Panc1 (cell line): ENCODE data around the gene MOB3C. TPM values are rescaled to one million over a fixed set of nuclear protein-coding genes. Genes with fewer than 3 reads are reported as not detected.

Experiments used
- ATAC-seq: fragments of 200-7000 bp; cut with Tn5 transposase; 2 replicates; pipeline ENCODE4 v1.9.1; 2020; ENCODE audit warnings: mild to moderate bottlenecking, moderate library complexity
- BruUV-seq: library from RNA; stranded (reverse); fragments of 400-500 nt; replicated peaks from 2 replicates; lab custom pipeline; 2021; lab: Mats Ljungman, UMichigan
- CTCF ChIA-PET: fragments of 300-600 bp; sonication (Branson Sonifier 250); formaldehyde crosslinking; loops from one replicate; lab custom pipeline; 2022; ENCODE audit warnings: antibody characterized with exemption; lab: Charles Lee
- POLR2A ChIA-PET: fragments of 300-600 bp; sonication (Branson Sonifier 250); formaldehyde crosslinking; loops from one replicate; lab custom pipeline; 2022; ENCODE audit warnings: antibody characterized with exemption; lab: Charles Lee
- DNase-seq: peaks from one replicate; pipeline ENCODE4 v3.0.0-alpha.2; 2010; ENCODE audit warnings: low read depth, low spot score
- H3K27ac ChIP-seq: 2 replicates; pipeline ENCODE4 v1.5.1; 2011; ENCODE audit warnings: mild to moderate bottlenecking, low read length, inconsistent platforms
- H3K27me3 ChIP-seq: fragments of 200-500 bp; sonication (Bioruptor generic); 2 replicates; pipeline ENCODE4 v1.6.0; 2014; ENCODE audit warnings: low read length, inconsistent platforms; ENCODE audit not compliant: control insufficient read depth, insufficient read depth
- H3K36me3 ChIP-seq: fragments of 200-500 bp; sonication (Bioruptor generic); 2 replicates; pipeline ENCODE4 v1.5.1; 2014; ENCODE audit warnings: inconsistent platforms, mild to moderate bottlenecking, low read length, moderate library complexity; ENCODE audit not compliant: control insufficient read depth, insufficient read depth
- H3K4me1 ChIP-seq: 2 replicates; pipeline ENCODE4 v1.5.1; 2011; ENCODE audit warnings: inconsistent platforms, mild to moderate bottlenecking, low read length, moderate library complexity; ENCODE audit not compliant: control insufficient read depth, insufficient read depth
- H3K4me3 ChIP-seq, 2 experiments: 2 replicates each; pipeline ENCODE4 v1.5.1; 2011 to 2012; ENCODE audit warnings: low read depth in 2 of 2, low read length in 2 of 2, mild to moderate bottlenecking in 2 of 2, inconsistent platforms in 1 of 2, moderate library complexity in 1 of 2
- H3K9me3 ChIP-seq: fragments of 200-500 bp; sonication (Bioruptor generic); 2 replicates; pipeline ENCODE4 v1.5.1; 2014; ENCODE audit warnings: low read depth, mild to moderate bottlenecking, inconsistent platforms, low read length, moderate library complexity; ENCODE audit not compliant: control insufficient read depth, insufficient read depth
- POLR2AphosphoS5 ChIP-seq: IDR thresholded peaks from 2 replicates; pipeline ENCODE4 v1.6.1; 2012; ENCODE audit warnings: mild to moderate bottlenecking, low read depth, low read length, moderate library complexity
- SIN3A ChIP-seq: IDR thresholded peaks from 2 replicates; pipeline ENCODE4 v1.6.1; 2012; ENCODE audit warnings: low read depth, mild to moderate bottlenecking, low read length, moderate library complexity, borderline replicate concordance; ENCODE audit not compliant: insufficient read depth
- TCF7L2 ChIP-seq: IDR thresholded peaks from 2 replicates; pipeline ENCODE4 v1.6.1; 2011; ENCODE audit warnings: mild to moderate bottlenecking, low read depth, low read length, inconsistent platforms
- in situ Hi-C: cut with HindIII; loops from 2 replicates; pipeline ENCODE4 v1.10.0; 2016; ENCODE audit warnings: low sequenced_read_pairs, low pct_unique_long_range_greater_than_20kb
- intact Hi-C: fragments of 100-400 bp; cut with micrococcal nuclease; formaldehyde crosslinking; loops from one replicate; pipeline ENCODE4 v1.10.0; 2022; ENCODE audit not compliant: unreplicated experiment
- total RNA-seq: library from RNA; stranded (reverse); gene quantifications from one replicate; pipeline ENCODE4 v1.2.1, GENCODE V29; 2021; ENCODE audit not compliant: unreplicated experiment
- TF ChIP-seq, protein P1 (sequence below), 2 experiments: IDR thresholded peaks; 2 replicates each; pipeline ENCODE4 v1.6.1; 2011 to 2012; ENCODE audit warnings: low read depth in 2 of 2, control low read depth in 1 of 2, low read length in 1 of 2, mild to moderate bottlenecking in 1 of 2, moderate library complexity in 1 of 2; ENCODE audit not compliant: insufficient read depth in 1 of 2
- TF ChIP-seq, protein P2 (sequence below): fragments of 450-650 bp; IDR thresholded peaks from 2 replicates; pipeline ENCODE4 v1.5.1; 2017; ENCODE audit warnings: mild to moderate bottlenecking

The MOB3C gene
- total RNA-seq, 1 experiment from 2014 or later: 10.5 TPM

DNA sequence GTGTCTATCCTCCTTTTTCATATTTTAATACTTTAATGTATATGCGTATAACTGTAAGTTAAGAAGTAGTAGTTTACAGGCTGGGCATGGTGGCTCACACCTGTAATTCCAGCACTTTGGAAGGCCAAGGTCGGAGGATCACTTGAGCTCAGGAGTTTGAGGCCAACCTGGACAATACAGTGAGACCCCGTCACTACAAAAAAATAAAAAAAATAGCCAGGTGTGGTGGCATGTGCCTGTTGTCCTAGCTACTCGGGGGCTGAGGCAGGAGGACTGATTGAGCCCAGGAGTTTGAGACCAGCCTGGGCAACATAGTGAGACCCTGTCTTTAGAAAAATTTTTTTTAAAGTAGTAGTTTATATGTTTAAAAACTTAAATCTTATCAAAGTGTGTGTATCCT, 29.2 kb upstream of the MOB3C start:
- POLR2A ChIA-PET: no interaction called here
- in situ Hi-C loops (no loop called here), intact Hi-C loops (no loop called here)
- TF ChIP-seq, protein P1, sequence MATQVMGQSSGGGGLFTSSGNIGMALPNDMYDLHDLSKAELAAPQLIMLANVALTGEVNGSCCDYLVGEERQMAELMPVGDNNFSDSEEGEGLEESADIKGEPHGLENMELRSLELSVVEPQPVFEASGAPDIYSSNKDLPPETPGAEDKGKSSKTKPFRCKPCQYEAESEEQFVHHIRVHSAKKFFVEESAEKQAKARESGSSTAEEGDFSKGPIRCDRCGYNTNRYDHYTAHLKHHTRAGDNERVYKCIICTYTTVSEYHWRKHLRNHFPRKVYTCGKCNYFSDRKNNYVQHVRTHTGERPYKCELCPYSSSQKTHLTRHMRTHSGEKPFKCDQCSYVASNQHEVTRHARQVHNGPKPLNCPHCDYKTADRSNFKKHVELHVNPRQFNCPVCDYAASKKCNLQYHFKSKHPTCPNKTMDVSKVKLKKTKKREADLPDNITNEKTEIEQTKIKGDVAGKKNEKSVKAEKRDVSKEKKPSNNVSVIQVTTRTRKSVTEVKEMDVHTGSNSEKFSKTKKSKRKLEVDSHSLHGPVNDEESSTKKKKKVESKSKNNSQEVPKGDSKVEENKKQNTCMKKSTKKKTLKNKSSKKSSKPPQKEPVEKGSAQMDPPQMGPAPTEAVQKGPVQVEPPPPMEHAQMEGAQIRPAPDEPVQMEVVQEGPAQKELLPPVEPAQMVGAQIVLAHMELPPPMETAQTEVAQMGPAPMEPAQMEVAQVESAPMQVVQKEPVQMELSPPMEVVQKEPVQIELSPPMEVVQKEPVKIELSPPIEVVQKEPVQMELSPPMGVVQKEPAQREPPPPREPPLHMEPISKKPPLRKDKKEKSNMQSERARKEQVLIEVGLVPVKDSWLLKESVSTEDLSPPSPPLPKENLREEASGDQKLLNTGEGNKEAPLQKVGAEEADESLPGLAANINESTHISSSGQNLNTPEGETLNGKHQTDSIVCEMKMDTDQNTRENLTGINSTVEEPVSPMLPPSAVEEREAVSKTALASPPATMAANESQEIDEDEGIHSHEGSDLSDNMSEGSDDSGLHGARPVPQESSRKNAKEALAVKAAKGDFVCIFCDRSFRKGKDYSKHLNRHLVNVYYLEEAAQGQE (IDR thresholded peaks at IDR 0.05; ENCODE audit: insufficient read depth in 1 of 2, low read depth in 2 of 2, low read length in 1 of 2): no peak
- TF ChIP-seq SIN3A: no peak
- TF ChIP-seq, protein P2, sequence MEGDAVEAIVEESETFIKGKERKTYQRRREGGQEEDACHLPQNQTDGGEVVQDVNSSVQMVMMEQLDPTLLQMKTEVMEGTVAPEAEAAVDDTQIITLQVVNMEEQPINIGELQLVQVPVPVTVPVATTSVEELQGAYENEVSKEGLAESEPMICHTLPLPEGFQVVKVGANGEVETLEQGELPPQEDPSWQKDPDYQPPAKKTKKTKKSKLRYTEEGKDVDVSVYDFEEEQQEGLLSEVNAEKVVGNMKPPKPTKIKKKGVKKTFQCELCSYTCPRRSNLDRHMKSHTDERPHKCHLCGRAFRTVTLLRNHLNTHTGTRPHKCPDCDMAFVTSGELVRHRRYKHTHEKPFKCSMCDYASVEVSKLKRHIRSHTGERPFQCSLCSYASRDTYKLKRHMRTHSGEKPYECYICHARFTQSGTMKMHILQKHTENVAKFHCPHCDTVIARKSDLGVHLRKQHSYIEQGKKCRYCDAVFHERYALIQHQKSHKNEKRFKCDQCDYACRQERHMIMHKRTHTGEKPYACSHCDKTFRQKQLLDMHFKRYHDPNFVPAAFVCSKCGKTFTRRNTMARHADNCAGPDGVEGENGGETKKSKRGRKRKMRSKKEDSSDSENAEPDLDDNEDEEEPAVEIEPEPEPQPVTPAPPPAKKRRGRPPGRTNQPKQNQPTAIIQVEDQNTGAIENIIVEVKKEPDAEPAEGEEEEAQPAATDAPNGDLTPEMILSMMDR: no peak
- no peak for TF ChIP-seq TCF7L2
- no peak for TF ChIP-seq POLR2AphosphoS5
- BruUV-seq: no TSS peak
- Histone ChIP-seq H3K27me3 (no peaks in the 10 kb centered on the region), H3K27ac (no peak overlapping the region; the same call in 1 of the 2 replicates), H3K4me3 (no peak overlapping the region), H3K4me1 (peaks cover 32% of the 10 kb centered on the region), H3K36me3 (no peaks in the 10 kb centered on the region), H3K9me3 (no peaks in the 10 kb centered on the region)
- ATAC-seq: no peak
- DNase-seq: no peak
- CTCF ChIA-PET: no interaction called here

DNA sequence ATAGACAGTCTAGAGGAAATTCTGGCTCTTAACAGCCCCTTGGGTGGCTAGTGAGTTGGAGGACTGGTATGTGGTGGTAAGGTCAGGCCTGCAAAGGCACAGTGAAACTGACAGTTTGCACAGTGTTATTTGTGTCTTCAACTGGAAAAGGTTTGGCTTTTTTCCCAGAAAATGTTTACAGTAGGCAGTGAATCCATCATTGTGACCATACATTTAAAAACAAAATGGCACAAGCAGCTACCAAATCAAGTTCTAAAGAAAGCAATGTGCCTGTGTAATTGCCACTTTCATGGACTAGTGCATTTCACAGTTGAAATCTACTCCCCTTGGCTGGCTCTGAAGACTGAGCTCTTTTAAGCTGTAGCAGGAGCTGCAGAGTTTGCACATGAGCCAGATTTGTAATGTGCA, 26.8 kb upstream of the MOB3C start:
- Histone ChIP-seq H3K27ac (peak overlapping the region; percentile 89), H3K27me3 (no peaks in the 10 kb centered on the region), H3K4me3 (no peak overlapping the region), H3K36me3 (no peaks in the 10 kb centered on the region), H3K4me1 (peaks cover 32% of the 10 kb centered on the region), H3K9me3 (no peaks in the 10 kb centered on the region)
- no TSS peak for BruUV-seq
- DNase-seq (peak; percentile 65), ATAC-seq (peak; percentile 96)
- TF ChIP-seq TCF7L2: peak; percentile 93
- TF ChIP-seq POLR2AphosphoS5: peak; percentile 69
- TF ChIP-seq, protein P2: no peak
- no peak for TF ChIP-seq SIN3A
- TF ChIP-seq, protein P1 (IDR thresholded peaks at IDR 0.05; ENCODE audit: insufficient read depth in 1 of 2, low read depth in 2 of 2, low read length in 1 of 2): no peak
- in situ Hi-C loops: no loop called here
- ChIA-PET CTCF (no interaction called here), POLR2A (interaction anchor here (1.0 kb wide), 1 partner anchor 17 kb away, joined by 3 read pairs; no protein-coding TSS in a partner anchor)
- intact Hi-C loops: no loop called here
